A673 (cell line): Measurements from ENCODE around the gene PAQR7.
"Not testable (repeated sequence)": the region's sequence is repeated elsewhere in the genome, so short reads cannot be mapped to it uniquely, and the experiment has no call there.

Experiments
- CTCF ChIP-seq: fragments of 300-800, 200-600 bp; sonication (generic); conservative IDR thresholded peaks from 2 replicates; pipeline ENCODE4 v1.5.1; 2017; ENCODE audit warnings: low read depth, mild to moderate bottlenecking, antibody characterized with exemption, low read length, moderate library complexity, mixed read lengths
- EZH2 ChIP-seq: fragments of 200-600 bp; sonication (generic); IDR thresholded peaks from 2 replicates; pipeline ENCODE4 v1.6.1; 2017; ENCODE audit warnings: borderline replicate concordance, low read depth, mild to moderate bottlenecking, mixed read lengths, antibody characterized with exemption, low read length; ENCODE audit not compliant: poor library complexity, severe bottlenecking

DNA sequence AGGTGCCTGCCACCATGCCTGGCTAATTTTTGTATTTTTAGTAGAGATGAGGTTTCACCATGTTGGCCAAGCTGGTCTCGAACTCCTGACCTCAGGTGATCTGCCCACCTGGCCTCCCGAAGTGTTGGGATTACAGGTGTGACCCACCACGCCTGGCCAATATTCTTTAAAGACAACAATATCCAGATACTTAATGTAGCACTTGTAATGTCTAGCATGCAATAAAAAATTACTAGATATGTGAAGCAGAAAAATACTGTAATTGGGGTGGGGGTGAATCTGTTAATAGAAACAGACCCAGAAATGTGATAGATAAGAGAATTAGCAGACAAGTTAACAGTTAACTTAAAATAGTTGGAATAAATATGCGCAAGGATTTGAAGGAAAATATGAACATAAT is 35.7 kb downstream of the PAQR7 start:
- TF ChIP-seq CTCF, EZH2: not testable (repeated sequence)
